ENCODE data around the gene PAK2.

The PAK2 gene

DNA sequence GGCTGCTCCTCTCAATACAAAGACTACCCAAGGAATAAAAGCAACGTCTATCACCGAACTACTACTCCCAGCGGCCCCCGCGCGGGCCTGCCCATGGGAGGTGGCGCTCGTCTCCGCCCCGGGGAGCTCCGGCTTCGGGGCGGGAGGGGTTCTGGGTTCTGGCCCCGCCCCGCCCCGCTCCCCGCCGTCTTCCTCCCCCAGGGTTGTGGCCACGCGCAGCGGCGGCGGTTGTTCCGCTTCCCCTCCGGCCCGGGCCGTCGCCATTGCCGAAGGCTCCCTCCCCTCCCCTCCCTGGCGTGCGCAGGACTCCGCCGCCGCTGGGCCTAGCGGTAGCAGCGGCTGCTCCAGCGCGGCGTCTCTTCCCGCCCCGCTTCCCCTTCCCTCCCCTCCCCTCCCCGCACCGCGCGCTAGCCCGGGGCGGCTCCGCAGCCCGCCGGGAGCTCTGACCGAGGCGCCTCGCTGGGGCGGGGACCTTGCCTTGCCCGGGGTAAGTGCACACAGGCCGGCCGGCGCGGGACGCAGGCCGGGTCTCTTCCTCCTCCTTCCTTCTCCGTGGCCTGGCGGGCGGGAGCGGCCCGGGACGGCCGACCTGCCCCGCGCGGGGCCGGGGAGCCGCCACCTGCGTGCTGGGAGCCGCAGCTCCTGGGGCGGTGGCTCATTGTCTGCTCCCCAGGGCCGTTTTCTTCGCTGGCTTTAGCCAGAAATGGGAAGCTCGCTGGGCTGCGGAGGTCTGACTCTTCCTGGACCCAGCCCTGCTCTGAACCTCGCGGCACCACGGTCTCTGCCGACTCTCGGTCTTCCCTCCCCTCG lies at the start of gene PAK2:
PAK2 (plus strand) TSS at position 187 of the 810 bp plus-strand sequence. CDS start 42,790 bp downstream, outside the sequence.
- Histone ChIP-seq H3K4me3 (ENCODE audit: low read length) (peak within 1 kb of the TSS; percentile 97), H3K9ac (ENCODE audit: low read length) (peak within 1 kb of the TSS; percentile 97), H3K4me1 (ENCODE audit: control insufficient read depth, insufficient read depth, low read length) (peaks cover 20% of the 10 kb centered on the region), H3K36me3 (ENCODE audit: control insufficient read depth, insufficient read depth, low read length, severe bottlenecking) (no peaks in the 10 kb centered on the region), H3K27me3 (replicated peaks; ENCODE audit: control insufficient read depth, insufficient read depth, low read length) (no peaks in the 10 kb centered on the region), H3K9me3 (ENCODE audit: control insufficient read depth, low read length) (no peaks in the 10 kb centered on the region)
- DNase-seq (ENCODE audit: low read depth), result peak; percentile 96

DNA sequence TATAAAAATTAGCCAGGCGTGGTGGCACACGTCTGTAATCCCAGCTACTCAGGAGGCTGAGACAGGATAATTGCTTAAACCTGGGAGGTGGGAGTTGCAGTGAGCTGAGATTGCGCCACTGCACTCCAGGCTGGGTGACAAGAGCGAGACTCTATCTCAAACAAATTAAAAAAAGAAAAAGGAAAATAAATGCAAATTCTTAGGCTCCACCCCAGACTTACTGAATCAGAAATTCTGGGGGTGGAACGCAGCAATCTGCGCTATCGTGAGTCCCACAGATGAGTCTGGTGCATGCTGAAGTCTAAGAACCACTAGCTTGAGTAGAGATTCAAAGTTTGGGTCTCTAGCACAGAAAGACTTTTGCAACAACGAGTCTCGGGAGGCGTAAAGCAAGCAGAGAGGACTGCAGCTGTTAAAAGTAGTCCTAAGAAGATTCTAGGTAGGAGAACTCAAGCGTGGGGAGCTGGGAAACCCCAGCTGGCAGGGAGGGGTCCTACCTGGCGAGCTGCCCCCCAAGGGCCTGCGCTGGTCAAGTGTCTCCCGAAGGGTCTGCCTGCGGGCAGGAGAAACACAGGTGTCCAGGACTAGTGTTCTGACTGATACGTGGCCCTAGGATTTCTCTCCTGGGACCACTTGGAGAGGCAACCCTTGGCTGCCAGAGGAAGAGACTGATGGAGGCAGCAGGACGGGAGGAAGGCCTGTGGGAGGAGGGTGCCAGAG lies 49.6 kb upstream of the PAK2 start:
- H3K36me3 ChIP-seq (ENCODE audit: control insufficient read depth, insufficient read depth, low read length, severe bottlenecking), result no peaks in the 10 kb centered on the region
- peaks cover 21% of the 10 kb centered on the region for H3K4me1 ChIP-seq (ENCODE audit: control insufficient read depth, insufficient read depth, low read length)

DNA sequence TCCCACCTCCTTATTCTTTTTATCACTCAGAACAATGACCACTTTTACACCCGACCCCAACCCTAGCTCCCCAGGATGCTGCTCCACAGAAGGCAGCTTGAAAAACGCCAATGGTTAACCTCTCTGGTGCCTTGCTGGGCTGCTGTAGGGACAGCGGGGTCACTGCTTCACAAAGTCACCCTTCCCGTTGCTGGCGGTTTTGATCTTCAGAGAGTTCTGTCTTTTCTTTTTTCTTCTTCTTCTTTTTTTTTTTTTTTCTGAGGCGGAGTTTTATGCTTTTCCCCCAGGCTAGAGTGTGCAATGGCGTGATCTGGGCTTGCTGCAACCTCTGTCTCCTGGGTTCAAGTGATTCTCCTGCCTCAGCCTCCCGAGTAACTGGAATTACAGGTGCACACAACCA lies 48.3 kb upstream of the PAK2 start:
- H3K9me3 ChIP-seq (ENCODE audit: control insufficient read depth, low read length), result no peaks in the 10 kb centered on the region
- H3K4me1 ChIP-seq (ENCODE audit: control insufficient read depth, insufficient read depth, low read length), result peaks cover 17% of the 10 kb centered on the region
- no peaks in the 10 kb centered on the region for H3K36me3 ChIP-seq (ENCODE audit: control insufficient read depth, insufficient read depth, low read length, severe bottlenecking)
- no peaks in the 10 kb centered on the region for H3K27me3 ChIP-seq (replicated peaks; ENCODE audit: control insufficient read depth, insufficient read depth, low read length)
- H3K4me3 ChIP-seq (ENCODE audit: low read length), result no peak overlapping the region
- DNase-seq (ENCODE audit: low read depth), result no peak
- H3K9ac ChIP-seq (ENCODE audit: low read length), result no peak overlapping the region

More for the DNA sequence above, 49.6 kb upstream of the PAK2 start:
- Histone ChIP-seq H3K9ac (ENCODE audit: low read length) (no peak overlapping the region), H3K4me3 (ENCODE audit: low read length) (no peak overlapping the region), H3K9me3 (ENCODE audit: control insufficient read depth, low read length) (no peaks in the 10 kb centered on the region), H3K27me3 (replicated peaks; ENCODE audit: control insufficient read depth, insufficient read depth, low read length) (no peaks in the 10 kb centered on the region)
- no peak for DNase-seq (ENCODE audit: low read depth)

DNA sequence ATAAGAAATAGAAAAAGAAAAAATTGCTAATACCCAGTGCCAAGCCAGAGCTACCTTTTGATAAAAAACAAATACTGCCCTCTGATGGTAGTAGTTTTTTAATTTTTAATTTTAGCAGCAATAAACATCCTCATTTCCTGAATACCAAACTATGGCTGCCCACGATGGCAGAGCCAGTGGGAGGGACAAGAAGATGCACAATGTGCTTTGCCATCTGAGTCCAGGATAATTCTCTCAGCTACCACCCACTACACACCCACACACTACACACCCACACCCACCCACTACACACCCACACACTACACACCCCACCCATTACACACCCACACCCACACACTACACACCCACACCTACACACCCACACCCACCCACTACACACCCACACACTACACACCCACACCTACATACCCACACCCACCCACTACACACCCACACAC lies 45.4 kb upstream of the PAK2 start:
- H3K4me1 ChIP-seq (ENCODE audit: control insufficient read depth, insufficient read depth, low read length), result peaks cover 6% of the 10 kb centered on the region
- no peaks in the 10 kb centered on the region for H3K9me3 ChIP-seq (ENCODE audit: control insufficient read depth, low read length)
- no peaks in the 10 kb centered on the region for H3K27me3 ChIP-seq (replicated peaks; ENCODE audit: control insufficient read depth, insufficient read depth, low read length)
- no peaks in the 10 kb centered on the region for H3K36me3 ChIP-seq (ENCODE audit: control insufficient read depth, insufficient read depth, low read length, severe bottlenecking)
- no peak overlapping the region for H3K4me3 ChIP-seq (ENCODE audit: low read length)
- H3K9ac ChIP-seq (ENCODE audit: low read length), result no peak overlapping the region
- peak; percentile 38 for DNase-seq (ENCODE audit: low read depth)

DNA sequence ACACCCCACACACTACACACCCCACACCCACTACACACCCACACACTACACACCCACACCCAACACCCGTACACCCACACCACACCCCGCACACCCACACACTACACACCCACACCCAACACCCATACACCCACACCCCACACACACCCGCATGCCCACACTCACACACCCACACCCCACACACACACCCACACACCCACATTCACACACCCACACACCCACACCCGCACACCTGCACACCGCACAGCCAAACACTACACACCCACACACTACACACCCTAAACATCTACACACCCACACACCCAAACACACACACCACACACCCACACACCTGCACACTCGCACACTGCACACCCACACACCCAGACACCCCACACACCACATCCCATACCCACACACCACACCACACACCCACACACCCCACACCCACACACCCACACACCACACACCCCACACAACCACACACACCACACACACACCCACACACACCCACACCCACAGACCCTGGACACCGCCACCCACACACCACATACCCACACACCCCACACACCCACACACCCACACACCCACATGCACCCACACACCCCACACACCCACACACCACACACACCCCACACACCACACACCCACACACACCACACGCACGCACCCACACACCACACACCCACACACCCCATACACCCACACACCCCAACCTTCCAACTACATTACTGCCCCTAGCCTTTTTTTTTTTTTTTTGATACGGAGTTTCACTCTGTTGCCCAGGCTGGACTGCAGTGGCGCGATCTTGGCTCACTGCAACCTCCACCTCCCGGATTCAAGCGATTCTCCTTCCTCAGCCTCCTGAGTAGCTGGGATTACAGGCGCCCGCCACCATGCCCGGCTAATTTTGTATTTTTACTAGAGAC lies 44.5 kb upstream of the PAK2 start:
- Histone ChIP-seq H3K4me1 (ENCODE audit: control insufficient read depth, insufficient read depth, low read length) (peaks cover 6% of the 10 kb centered on the region), H3K9ac (ENCODE audit: low read length) (no peak overlapping the region), H3K27me3 (replicated peaks; ENCODE audit: control insufficient read depth, insufficient read depth, low read length) (no peaks in the 10 kb centered on the region), H3K4me3 (ENCODE audit: low read length) (no peak overlapping the region), H3K9me3 (ENCODE audit: control insufficient read depth, low read length) (no peaks in the 10 kb centered on the region), H3K36me3 (ENCODE audit: control insufficient read depth, insufficient read depth, low read length, severe bottlenecking) (no peaks in the 10 kb centered on the region)
- DNase-seq (ENCODE audit: low read depth), result no peak

DNA sequence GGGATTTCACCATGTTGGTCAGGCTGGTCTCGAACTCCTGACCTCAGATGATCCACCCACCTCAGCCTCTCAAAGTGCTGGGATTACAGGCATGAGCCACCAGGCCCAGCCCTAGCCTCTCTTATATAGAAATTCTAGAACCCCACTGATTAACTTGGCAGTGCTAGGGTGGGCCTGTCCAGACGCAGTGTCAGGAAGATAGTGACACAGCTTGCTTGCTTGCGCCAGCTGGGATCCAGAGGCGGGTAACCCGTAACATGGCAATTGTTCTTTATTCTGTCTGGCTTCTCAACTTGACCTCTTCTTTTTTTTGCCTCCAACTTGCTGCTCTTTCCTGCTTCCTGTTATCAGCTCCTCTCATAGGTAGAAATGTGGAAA lies 43.8 kb upstream of the PAK2 start:
- DNase-seq (ENCODE audit: low read depth), result no peak
- Histone ChIP-seq H3K4me1 (ENCODE audit: control insufficient read depth, insufficient read depth, low read length) (peaks cover 6% of the 10 kb centered on the region), H3K36me3 (ENCODE audit: control insufficient read depth, insufficient read depth, low read length, severe bottlenecking) (no peaks in the 10 kb centered on the region), H3K27me3 (replicated peaks; ENCODE audit: control insufficient read depth, insufficient read depth, low read length) (no peaks in the 10 kb centered on the region), H3K9ac (ENCODE audit: low read length) (no peak overlapping the region), H3K9me3 (ENCODE audit: control insufficient read depth, low read length) (no peaks in the 10 kb centered on the region), H3K4me3 (ENCODE audit: low read length) (no peak overlapping the region)

DNA sequence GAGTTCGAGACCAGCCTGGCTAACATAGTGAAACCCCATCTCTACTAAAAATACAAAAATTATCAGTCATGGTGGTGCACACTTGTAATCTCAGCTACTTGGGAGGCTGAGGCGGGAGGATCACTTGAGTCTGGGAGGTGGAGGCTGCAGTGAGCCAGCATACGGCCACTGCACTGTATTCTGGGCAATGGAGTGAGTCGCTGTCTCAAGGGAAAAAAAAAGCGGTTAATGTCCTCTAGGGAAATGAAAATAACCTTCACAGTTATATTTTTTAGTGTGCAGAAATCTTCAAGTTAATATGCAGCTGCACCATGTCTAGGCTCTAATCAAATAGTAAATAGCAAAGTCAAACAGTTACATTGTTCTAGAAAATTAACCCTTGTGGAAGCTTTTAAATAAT lies 42.4 kb upstream of the PAK2 start:
- H3K4me3 ChIP-seq (ENCODE audit: low read length), result no peak overlapping the region
- no peak overlapping the region for H3K9ac ChIP-seq (ENCODE audit: low read length)
- H3K4me1 ChIP-seq (ENCODE audit: control insufficient read depth, insufficient read depth, low read length), result peaks cover under 1% of the 10 kb centered on the region
- H3K9me3 ChIP-seq (ENCODE audit: control insufficient read depth, low read length), result no peaks in the 10 kb centered on the region
- H3K36me3 ChIP-seq (ENCODE audit: control insufficient read depth, insufficient read depth, low read length, severe bottlenecking), result no peaks in the 10 kb centered on the region
- H3K27me3 ChIP-seq (replicated peaks; ENCODE audit: control insufficient read depth, insufficient read depth, low read length), result no peaks in the 10 kb centered on the region
- DNase-seq (ENCODE audit: low read depth), result no peak

DNA sequence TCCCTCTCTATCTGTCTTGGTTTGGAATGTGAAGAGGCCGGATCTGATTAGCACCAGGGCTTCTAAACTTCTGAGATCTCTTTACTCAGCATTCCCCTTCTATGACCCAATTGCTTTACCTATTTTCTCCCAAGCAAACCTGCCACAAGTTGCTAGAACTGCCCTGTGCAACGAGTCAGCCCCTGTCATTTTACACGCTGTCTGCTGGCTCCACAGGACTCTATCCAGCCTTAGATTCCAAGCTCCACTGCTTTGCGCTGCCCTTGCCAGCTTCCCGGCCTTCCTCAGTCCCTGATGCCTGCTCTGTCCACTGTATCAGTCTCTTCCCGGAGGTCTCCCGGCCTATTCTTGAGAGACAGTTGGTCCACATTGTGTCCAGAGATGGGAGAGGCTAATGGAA lies 39.9 kb upstream of the PAK2 start:
- H3K27me3 ChIP-seq (replicated peaks; ENCODE audit: control insufficient read depth, insufficient read depth, low read length), result no peaks in the 10 kb centered on the region
- H3K36me3 ChIP-seq (ENCODE audit: control insufficient read depth, insufficient read depth, low read length, severe bottlenecking), result no peaks in the 10 kb centered on the region
- H3K4me1 ChIP-seq (ENCODE audit: control insufficient read depth, insufficient read depth, low read length), result no peaks in the 10 kb centered on the region
- no peak overlapping the region for H3K4me3 ChIP-seq (ENCODE audit: low read length)
- no peaks in the 10 kb centered on the region for H3K9me3 ChIP-seq (ENCODE audit: control insufficient read depth, low read length)
- DNase-seq (ENCODE audit: low read depth), result no peak
- H3K9ac ChIP-seq (ENCODE audit: low read length), result no peak overlapping the region

DNA sequence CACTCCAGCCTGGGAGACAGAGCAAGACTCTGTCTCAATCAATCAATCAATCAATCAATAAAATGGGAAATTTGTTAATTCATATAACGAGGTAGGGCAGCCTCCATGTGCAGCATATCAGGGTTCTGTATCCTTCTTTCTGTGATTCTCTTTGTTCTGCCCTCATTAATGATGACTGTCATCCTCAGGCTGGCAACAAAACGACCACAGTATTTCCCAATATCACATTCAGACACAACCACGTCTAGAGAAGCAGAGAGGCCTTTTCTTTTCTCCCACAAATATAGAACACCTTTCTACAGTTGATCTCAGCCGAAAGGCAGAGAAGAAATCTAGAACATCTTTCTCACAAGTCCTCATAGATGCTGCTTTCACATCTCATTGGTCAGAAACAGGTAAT lies 38.9 kb upstream of the PAK2 start:
- H3K27me3 ChIP-seq (replicated peaks; ENCODE audit: control insufficient read depth, insufficient read depth, low read length), result no peaks in the 10 kb centered on the region
- H3K4me3 ChIP-seq (ENCODE audit: low read length), result no peak overlapping the region
- H3K36me3 ChIP-seq (ENCODE audit: control insufficient read depth, insufficient read depth, low read length, severe bottlenecking), result no peaks in the 10 kb centered on the region
- no peak overlapping the region for H3K9ac ChIP-seq (ENCODE audit: low read length)
- DNase-seq (ENCODE audit: low read depth), result no peak
- H3K4me1 ChIP-seq (ENCODE audit: control insufficient read depth, insufficient read depth, low read length), result no peaks in the 10 kb centered on the region
- H3K9me3 ChIP-seq (ENCODE audit: control insufficient read depth, low read length), result no peaks in the 10 kb centered on the region

DNA sequence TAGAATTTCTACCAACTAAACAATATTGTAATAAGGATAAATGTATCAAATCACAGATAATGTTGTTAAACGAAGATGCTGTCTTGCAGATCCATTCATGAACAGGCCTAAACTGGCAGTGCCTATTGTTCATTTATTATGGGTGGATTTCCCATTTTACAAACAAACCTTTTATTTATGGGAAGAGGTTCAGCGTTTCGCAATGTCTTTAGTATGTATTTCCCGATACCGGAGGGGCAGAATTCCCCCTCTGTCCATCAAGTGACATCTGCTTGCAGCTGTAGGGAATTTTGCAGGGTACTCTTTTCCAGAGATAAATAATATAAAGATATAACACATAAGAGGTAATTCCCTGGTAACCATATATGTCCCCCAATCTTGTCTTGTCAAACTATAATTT lies 33.3 kb upstream of the PAK2 start:
- Histone ChIP-seq H3K27me3 (replicated peaks; ENCODE audit: control insufficient read depth, insufficient read depth, low read length) (no peaks in the 10 kb centered on the region), H3K4me1 (ENCODE audit: control insufficient read depth, insufficient read depth, low read length) (peaks cover 4% of the 10 kb centered on the region), H3K9ac (ENCODE audit: low read length) (no peak overlapping the region), H3K4me3 (ENCODE audit: low read length) (no peak overlapping the region), H3K36me3 (ENCODE audit: control insufficient read depth, insufficient read depth, low read length, severe bottlenecking) (no peaks in the 10 kb centered on the region), H3K9me3 (ENCODE audit: control insufficient read depth, low read length) (no peaks in the 10 kb centered on the region)
- no peak for DNase-seq (ENCODE audit: low read depth)

DNA sequence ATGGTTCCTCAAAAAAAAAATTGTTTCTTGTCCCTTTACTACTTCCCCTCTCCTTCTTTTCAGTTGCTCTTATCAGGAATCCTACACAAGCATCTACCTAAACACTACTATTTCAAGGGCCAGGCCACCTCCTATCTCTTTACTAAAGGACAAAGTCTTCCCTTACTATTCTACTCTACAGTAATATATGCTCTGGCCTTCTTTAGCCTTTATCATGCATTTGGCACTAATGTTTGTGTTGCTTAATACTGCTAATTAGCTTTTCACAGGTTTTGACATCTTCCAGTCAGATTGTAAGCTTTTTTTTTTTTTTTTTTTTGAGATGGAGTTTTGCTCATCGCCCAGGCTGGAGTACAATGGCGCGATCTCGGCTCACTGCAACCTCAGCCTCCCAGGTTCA lies 32.9 kb upstream of the PAK2 start:
- Histone ChIP-seq H3K36me3 (ENCODE audit: control insufficient read depth, insufficient read depth, low read length, severe bottlenecking) (no peaks in the 10 kb centered on the region), H3K9me3 (ENCODE audit: control insufficient read depth, low read length) (no peaks in the 10 kb centered on the region), H3K4me1 (ENCODE audit: control insufficient read depth, insufficient read depth, low read length) (peaks cover 5% of the 10 kb centered on the region), H3K27me3 (replicated peaks; ENCODE audit: control insufficient read depth, insufficient read depth, low read length) (no peaks in the 10 kb centered on the region), H3K4me3 (ENCODE audit: low read length) (no peak overlapping the region), H3K9ac (ENCODE audit: low read length) (no peak overlapping the region)
- DNase-seq (ENCODE audit: low read depth), result no peak
